Muscle layer of duodenum (tissue), 2 donors: ENCODE measurements around the gene F13A1.

Experiments used
- H3K27ac ChIP-seq: one replicate; pipeline ENCODE4 v1.7.0; 2013; ENCODE audit warnings: mild to moderate bottlenecking, low read length
- H3K27me3 ChIP-seq: one replicate; pipeline ENCODE4 v1.7.0; 2013; ENCODE audit warnings: low read depth, mild to moderate bottlenecking, control low read depth, low read length
- H3K36me3 ChIP-seq, 2 donors: one replicate each; pipeline ENCODE4 v1.7.0; 2013; ENCODE audit warnings: low read length in 2 of 2, control low read depth in 1 of 2, mild to moderate bottlenecking in 1 of 2; ENCODE audit not compliant: insufficient read depth in 2 of 2, control insufficient read depth in 1 of 2
- H3K4me1 ChIP-seq, 2 donors: one replicate each; pipeline ENCODE4 v1.7.0; 2013; ENCODE audit warnings: low read length in 2 of 2, mild to moderate bottlenecking in 2 of 2, control low read depth in 1 of 2, moderate library complexity in 1 of 2; ENCODE audit not compliant: insufficient read depth in 2 of 2, control insufficient read depth in 1 of 2
- H3K4me3 ChIP-seq, 2 donors: one replicate each; pipeline ENCODE4 v1.7.0; 2013; ENCODE audit warnings: low read length in 2 of 2, low read depth in 1 of 2, mild to moderate bottlenecking in 1 of 2
- H3K9me3 ChIP-seq, 2 donors: one replicate each; pipeline ENCODE4 v1.7.0; 2013; ENCODE audit warnings: low read length in 2 of 2, control low read depth in 1 of 2, mild to moderate bottlenecking in 1 of 2; ENCODE audit not compliant: control insufficient read depth in 1 of 2
- donor health status: healthy.

Gene F13A1

DNA sequence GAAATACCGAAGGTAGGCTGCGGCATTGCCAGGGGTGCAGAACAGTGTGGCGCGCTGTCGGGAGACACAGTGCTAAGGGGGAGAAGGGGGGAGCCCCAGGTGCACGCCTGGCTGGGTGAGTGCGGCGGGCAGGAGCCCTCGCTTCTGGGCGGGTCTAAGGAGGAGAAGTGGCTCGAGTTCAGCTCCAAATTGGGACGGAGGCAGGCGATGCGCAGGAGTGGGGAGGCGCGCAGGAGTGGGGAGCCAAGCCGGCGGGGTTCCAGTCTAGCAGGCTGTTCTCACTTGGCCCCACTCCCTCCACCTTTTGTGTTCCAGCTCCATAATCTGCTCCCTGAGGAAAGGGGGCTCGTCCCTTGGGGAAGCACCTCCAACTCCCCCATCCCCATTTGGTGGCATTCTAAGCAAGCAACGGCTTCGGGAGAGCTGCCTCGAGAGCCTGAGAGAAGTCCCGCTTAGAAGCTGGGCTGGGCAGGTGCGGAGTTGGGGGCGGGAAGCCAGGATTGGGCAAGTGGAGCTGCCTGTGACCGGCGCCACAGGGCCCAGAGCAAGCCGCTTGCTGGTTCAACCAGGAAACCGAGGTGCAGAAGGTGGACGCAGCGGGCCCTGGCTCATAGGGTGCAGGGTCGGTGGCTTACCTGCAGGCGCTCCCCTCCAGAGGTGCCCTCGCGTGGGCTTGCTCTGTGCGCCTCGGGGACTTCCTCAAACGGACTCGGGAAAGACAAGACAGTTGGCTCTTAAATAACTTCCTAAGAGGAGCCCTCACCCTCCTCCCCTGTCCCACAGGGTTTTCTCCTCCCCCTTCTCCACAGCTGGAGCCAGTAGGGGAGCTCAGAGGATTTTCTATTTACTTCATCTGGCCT is at the start of gene F13A1:
Gene F13A1 (minus strand): TSS at position 711 of the 860 bp plus-strand sequence. CDS start 1,998 bp downstream, outside the sequence.
- no peak within 1 kb of the TSS for H3K27ac ChIP-seq
- no peaks in the 10 kb centered on the region for H3K27me3 ChIP-seq
- no peaks in the 10 kb centered on the region for H3K36me3 ChIP-seq
- H3K9me3 ChIP-seq: no peaks in the 10 kb centered on the region
- H3K4me1 ChIP-seq: peaks cover 0 to 6% of the 10 kb centered on the region in 2 donors
- H3K4me3 ChIP-seq: peak within 1 kb of the TSS; percentile 2 to 8

GRCh38 chr6:6368684-6369052 is 48.2 kb upstream of the F13A1 start:
- Histone ChIP-seq H3K4me1 (no peaks in the 10 kb centered on the region), H3K36me3 (no peaks in the 10 kb centered on the region), H3K9me3 (no peaks in the 10 kb centered on the region), H3K27ac (no peak overlapping the region), H3K4me3 (no peak overlapping the region), H3K27me3 (no peaks in the 10 kb centered on the region)

DNA sequence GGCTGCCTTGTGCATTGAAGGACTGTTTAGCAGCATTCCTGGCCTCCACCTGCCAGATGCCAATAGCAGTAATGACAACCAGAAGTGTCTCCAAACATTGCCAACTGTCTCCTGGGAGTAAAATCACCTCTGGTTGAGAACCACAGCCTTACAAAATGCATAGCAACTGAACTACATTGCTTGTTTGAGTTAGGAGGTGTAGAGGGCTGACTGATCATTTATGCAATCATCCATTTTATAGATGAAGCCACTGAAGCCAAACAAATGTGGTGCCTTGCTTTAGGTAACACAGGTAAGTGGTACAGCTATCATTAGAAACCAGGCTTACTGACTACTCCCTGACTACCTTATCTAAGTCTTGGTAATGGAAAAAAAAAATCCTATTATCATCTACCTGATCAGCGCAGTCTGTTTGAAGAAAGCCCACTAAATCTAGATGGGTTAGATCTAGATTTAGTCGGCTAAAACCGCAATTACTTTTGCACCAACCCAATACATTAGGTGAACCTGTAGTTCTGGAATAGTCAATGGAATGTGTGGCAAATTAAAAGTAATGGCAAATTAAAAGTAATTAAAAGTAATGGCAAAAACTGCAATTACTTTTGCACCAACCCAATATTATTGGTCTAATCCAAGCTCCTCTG is 47.7 kb upstream of the F13A1 start:
- Histone ChIP-seq H3K36me3 (no peaks in the 10 kb centered on the region), H3K4me1 (no peaks in the 10 kb centered on the region), H3K4me3 (no peak overlapping the region), H3K27ac (no peak overlapping the region), H3K9me3 (no peaks in the 10 kb centered on the region), H3K27me3 (no peaks in the 10 kb centered on the region)

GRCh38 chr6:6366803-6367202 is 46.3 kb upstream of the F13A1 start:
- Histone ChIP-seq H3K27me3 (no peaks in the 10 kb centered on the region), H3K4me3 (no peak overlapping the region), H3K27ac (no peak overlapping the region), H3K4me1 (no peaks in the 10 kb centered on the region), H3K9me3 (no peaks in the 10 kb centered on the region), H3K36me3 (no peaks in the 10 kb centered on the region)

- H3K27ac ChIP-seq: no peak overlapping the region
- H3K36me3 ChIP-seq: no peaks in the 10 kb centered on the region
- no peak overlapping the region for H3K4me3 ChIP-seq
- no peaks in the 10 kb centered on the region for H3K27me3 ChIP-seq
- no peaks in the 10 kb centered on the region for H3K4me1 ChIP-seq
- H3K9me3 ChIP-seq: no peaks in the 10 kb centered on the region
Observed at GRCh38 chr6:6365242-6365641, 44.8 kb upstream of the F13A1 start.

DNA sequence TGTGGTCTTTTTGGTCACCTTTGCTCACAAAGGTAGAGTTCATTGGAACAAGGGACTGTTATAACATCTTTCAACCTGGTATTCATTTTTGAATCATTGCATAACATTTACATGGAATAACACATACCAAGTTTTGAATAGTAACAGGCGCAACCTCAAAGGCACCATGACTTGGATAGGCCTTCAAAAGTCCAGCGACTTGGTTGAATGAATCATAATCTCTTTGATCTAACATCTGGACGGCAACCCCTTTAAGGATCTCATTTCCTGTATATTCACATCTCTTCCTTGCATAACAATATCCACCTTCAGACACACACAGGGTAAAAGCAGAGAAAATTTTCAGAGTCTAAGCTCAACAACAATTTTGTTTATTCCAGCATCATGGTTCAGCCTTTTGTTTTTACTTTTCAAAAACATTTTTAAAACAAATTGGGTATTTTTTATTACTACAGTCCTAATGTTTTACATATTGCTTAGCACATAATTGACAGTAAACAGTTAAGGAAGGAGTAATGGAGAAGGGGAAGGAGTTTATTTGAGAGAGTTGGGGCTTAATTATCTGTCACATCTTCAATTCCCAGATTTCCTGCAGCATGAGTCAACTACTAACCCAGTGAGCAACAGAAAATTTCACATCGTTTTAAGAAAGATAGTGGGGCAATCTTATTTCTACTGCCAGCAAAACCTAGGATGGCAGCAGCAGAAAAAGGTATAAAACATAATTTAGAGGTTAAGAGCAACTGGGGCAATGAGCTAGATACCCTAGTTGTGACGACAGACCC is 41.8 kb upstream of the F13A1 start:
- H3K27me3 ChIP-seq: no peaks in the 10 kb centered on the region
- H3K36me3 ChIP-seq: no peaks in the 10 kb centered on the region
- no peaks in the 10 kb centered on the region for H3K4me1 ChIP-seq
- H3K27ac ChIP-seq: no peak overlapping the region
- H3K4me3 ChIP-seq: no peak overlapping the region
- H3K9me3 ChIP-seq: no peaks in the 10 kb centered on the region

GRCh38 chr6:6357530-6357929 is 37.1 kb upstream of the F13A1 start:
- no peaks in the 10 kb centered on the region for H3K36me3 ChIP-seq
- no peaks in the 10 kb centered on the region for H3K27me3 ChIP-seq
- H3K27ac ChIP-seq: no peak overlapping the region
- no peak overlapping the region for H3K4me3 ChIP-seq
- no peaks in the 10 kb centered on the region for H3K4me1 ChIP-seq
- H3K9me3 ChIP-seq: no peaks in the 10 kb centered on the region

DNA sequence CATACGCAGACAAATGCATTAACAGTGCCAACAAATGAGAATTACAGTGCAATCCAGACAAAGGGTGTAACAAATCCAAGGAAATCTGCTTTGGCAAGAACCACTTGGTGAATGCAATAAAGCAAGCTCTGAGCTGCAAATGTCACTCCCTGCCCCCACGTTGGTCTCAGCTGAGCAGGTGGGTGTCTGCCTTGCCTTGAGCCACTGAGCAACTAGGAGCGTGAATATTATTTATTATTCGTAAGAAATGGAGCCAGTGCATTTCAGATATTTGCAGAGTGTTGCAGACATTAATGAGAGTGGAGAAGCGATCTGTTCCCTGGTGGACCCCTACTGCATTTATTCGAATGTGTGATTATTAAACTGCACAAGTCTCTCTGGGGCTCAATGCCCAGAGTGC is 36.6 kb upstream of the F13A1 start:
- no peak overlapping the region for H3K4me3 ChIP-seq
- no peaks in the 10 kb centered on the region for H3K36me3 ChIP-seq
- no peaks in the 10 kb centered on the region for H3K4me1 ChIP-seq
- no peaks in the 10 kb centered on the region for H3K9me3 ChIP-seq
- H3K27me3 ChIP-seq: no peaks in the 10 kb centered on the region
- no peak overlapping the region for H3K27ac ChIP-seq

GRCh38 chr6:6352772-6353171 is 32.3 kb upstream of the F13A1 start:
- H3K27ac ChIP-seq: no peak overlapping the region
- no peak overlapping the region for H3K4me3 ChIP-seq
- no peaks in the 10 kb centered on the region for H3K27me3 ChIP-seq
- no peaks in the 10 kb centered on the region for H3K9me3 ChIP-seq
- H3K4me1 ChIP-seq: no peaks in the 10 kb centered on the region
- no peaks in the 10 kb centered on the region for H3K36me3 ChIP-seq

- no peak overlapping the region for H3K4me3 ChIP-seq
- no peaks in the 10 kb centered on the region for H3K36me3 ChIP-seq
- H3K27ac ChIP-seq: no peak overlapping the region
- no peaks in the 10 kb centered on the region for H3K9me3 ChIP-seq
- no peaks in the 10 kb centered on the region for H3K4me1 ChIP-seq
- no peaks in the 10 kb centered on the region for H3K27me3 ChIP-seq
Observed at GRCh38 chr6:6351511-6352025, 31.1 kb upstream of the F13A1 start.

- H3K27me3 ChIP-seq: no peaks in the 10 kb centered on the region
- H3K9me3 ChIP-seq: no peaks in the 10 kb centered on the region
- no peak overlapping the region for H3K4me3 ChIP-seq
- H3K36me3 ChIP-seq: no peaks in the 10 kb centered on the region
- no peak overlapping the region for H3K27ac ChIP-seq
- H3K4me1 ChIP-seq: no peaks in the 10 kb centered on the region
Observed at GRCh38 chr6:6350696-6351095, 30.2 kb upstream of the F13A1 start.
